HepG2 (cell line): ENCODE results near the gene LRRC15. TPM values are rescaled to one million over a fixed set of nuclear protein-coding genes. Genes with fewer than 3 reads are reported as not detected.

Experiments
- ATAC-seq: fragments of 200-7000 bp; cut with Tn5 transposase; 3 replicates; pipeline ENCODE4 v1.9.1; 2020; ENCODE audit warnings: mild to moderate bottlenecking, moderate library complexity
- BruUV-seq: library from RNA; stranded (reverse); fragments of 400-500 nt; replicated peaks from 2 replicates; lab custom pipeline; 2021; lab: Mats Ljungman, UMichigan
- CTCF ChIA-PET: fragments of 300-600 bp; formaldehyde crosslinking; extraction: SDS; loops from one replicate; lab custom pipeline; 2021; ENCODE audit warnings: low total read pairs, inconsistent platforms, low intra/inter-chr PET ratio; lab: Yijun Ruan, JAX
- POLR2A ChIA-PET: fragments of 350-600 bp; sonication (Branson Sonifier 250); formaldehyde crosslinking; loops from one replicate; lab custom pipeline; 2020; ENCODE audit warnings: antibody characterized with exemption, inconsistent platforms; lab: Yijun Ruan, JAX
- DNase-seq: peaks from one replicate; pipeline ENCODE4 v3.0.0-alpha.2; 2015; ENCODE audit warnings: low spot score
- FAIRE-seq: peaks from 3 replicates; lab custom pipeline; 2011; peaks lifted over from hg19 to GRCh38; lab: Jason Lieb, UNC
- H2AFZ ChIP-seq: one replicate; pipeline ENCODE4 v1.6.1; 2011; ENCODE audit warnings: low read length, inconsistent platforms
- H3K27ac ChIP-seq: fragments of 300-600 bp; 3 replicates; pipeline ENCODE4 v1.8.0; 2011; ENCODE audit warnings: mixed run types, mild to moderate bottlenecking, mixed read lengths, low read length, inconsistent platforms; ENCODE audit not compliant: insufficient read depth; ENCODE audit errors: extremely low read length
- H3K27me3 ChIP-seq, 2 experiments: fragments of 200-600 bp in 1 of 2; 2 replicates in 1 of 2; 3 replicates in 1 of 2; pipeline versions ENCODE4 v1.6.0 to v1.8.0; 2011; ENCODE audit warnings: low read length in 2 of 2, mild to moderate bottlenecking in 2 of 2, moderate library complexity in 2 of 2, inconsistent platforms in 1 of 2; ENCODE audit not compliant: insufficient read depth in 2 of 2, control insufficient read depth in 1 of 2
- H3K36me3 ChIP-seq, 2 experiments: fragments of 200-600 bp in 1 of 2; replicated peaks in 1 of 2; 2 replicates in 1 of 2; 3 replicates in 1 of 2; pipeline versions ENCODE4 v1.5.1 to v1.8.0; 2011; ENCODE audit warnings: low read length in 2 of 2, inconsistent platforms in 1 of 2; ENCODE audit not compliant: insufficient read depth in 2 of 2, control insufficient read depth in 1 of 2
- H3K4me1 ChIP-seq: 2 replicates; pipeline ENCODE4 v1.5.1; 2012; ENCODE audit warnings: low read length, inconsistent platforms; ENCODE audit not compliant: insufficient read depth
- H3K4me2 ChIP-seq: 2 replicates; pipeline ENCODE4 v1.6.0; 2011; ENCODE audit warnings: low read depth, low read length, inconsistent platforms
- H3K4me3 ChIP-seq, 3 experiments: fragments of 200-600 bp in 1 of 3; sonication (generic), shearing (Covaris generic) in 1 of 3; replicated peaks in 1 of 3; 2 replicates each; pipeline ENCODE4 v1.5.1; 2011 to 2016; ENCODE audit warnings: low read length in 3 of 3, inconsistent platforms in 2 of 3, low read depth in 2 of 3, mild to moderate bottlenecking in 2 of 3, control low read depth in 1 of 3, mixed read lengths in 1 of 3; ENCODE audit not compliant: insufficient read depth in 1 of 3
- H3K79me2 ChIP-seq: one replicate; pipeline ENCODE4 v1.6.1; 2011; ENCODE audit warnings: low read length, inconsistent platforms; ENCODE audit not compliant: insufficient read depth
- H3K9ac ChIP-seq: 2 replicates; pipeline ENCODE4 v1.6.0; 2011; ENCODE audit warnings: mild to moderate bottlenecking, low read depth, low read length, inconsistent platforms; ENCODE audit not compliant: insufficient read depth
- H3K9me3 ChIP-seq: 2 replicates; pipeline ENCODE4 v1.5.1; 2012; ENCODE audit warnings: mild to moderate bottlenecking, low read length
- H4K20me1 ChIP-seq: 2 replicates; pipeline ENCODE4 v1.6.0; 2011; ENCODE audit warnings: inconsistent platforms, mild to moderate bottlenecking, low read length, moderate library complexity; ENCODE audit not compliant: insufficient read depth
- ASH2L ChIP-seq: fragments of 300-600, 200-600 bp; sonication (generic); IDR thresholded peaks from 2 replicates; pipeline ENCODE4 v1.7.0; 2017; ENCODE audit warnings: low read depth, mild to moderate bottlenecking, moderate library complexity, mixed read lengths, low read length; ENCODE audit not compliant: insufficient read length
- CCDC6 ChIP-seq: sonication (generic); formaldehyde crosslinking; IDR thresholded peaks from 2 replicates; pipeline ENCODE4 v1.8.1; 2022; ENCODE audit warnings: mild to moderate bottlenecking, missing genetic modification reagents, moderate library complexity
- GFI1 ChIP-seq: sonication (generic); formaldehyde crosslinking; IDR thresholded peaks from 2 replicates; pipeline ENCODE4 v1.5.0; 2020; ENCODE audit warnings: missing genetic modification reagents, mild to moderate bottlenecking, borderline replicate concordance
- HNF4G ChIP-seq, 2 experiments: sonication (generic) in 1 of 2; formaldehyde crosslinking in 1 of 2; IDR thresholded peaks; 2 replicates each; pipeline versions ENCODE4 v1.4.0 to v1.6.1; 2011 to 2020; ENCODE audit warnings: borderline replicate concordance in 2 of 2, low read depth in 2 of 2, mild to moderate bottlenecking in 2 of 2, low read length in 1 of 2, missing genetic modification reagents in 1 of 2, moderate library complexity in 1 of 2
- MIER2 ChIP-seq: IDR thresholded peaks from 2 replicates; pipeline ENCODE4 v1.6.1; 2016; ENCODE audit warnings: missing biosample characterization, missing genetic modification reagents
- NR2C2 ChIP-seq: sonication (generic); formaldehyde crosslinking; IDR thresholded peaks from 2 replicates; pipeline ENCODE4 v1.4.0; 2020; ENCODE audit warnings: missing genetic modification reagents, mild to moderate bottlenecking, moderate library complexity, borderline replicate concordance
- TBX2 ChIP-seq: sonication (generic); formaldehyde crosslinking; IDR thresholded peaks from 2 replicates; pipeline ENCODE4 v1.5.0; 2020; ENCODE audit warnings: missing genetic modification reagents, mild to moderate bottlenecking, borderline replicate concordance
- ZNF547 ChIP-seq: sonication (generic); formaldehyde crosslinking; IDR thresholded peaks from 2 replicates; pipeline ENCODE4 v1.5.1; 2020; ENCODE audit warnings: mild to moderate bottlenecking, missing genetic modification reagents
- ZNF746 ChIP-seq: sonication (generic); formaldehyde crosslinking; IDR thresholded peaks from 2 replicates; pipeline ENCODE4 v1.8.0; 2022; ENCODE audit warnings: mild to moderate bottlenecking, missing genetic modification reagents
- WGBS: methylation state at CpG from one replicate; pipeline ENCODE4 v1.1.6; 2017; ENCODE audit warnings: low lambda C conversion rate; 5-methylcytosine and 5-hydroxymethylcytosine counted together
- in situ Hi-C: cut with HindIII; loops from 2 replicates; pipeline ENCODE4 v1.10.0; 2017; ENCODE audit warnings: low pct_unique_long_range_greater_than_20kb; ENCODE audit not compliant: extremely low pct_ligation_motif_present
- intact Hi-C: fragments of 100-400 bp; cut with micrococcal nuclease; formaldehyde crosslinking; loops from one replicate; pipeline ENCODE4 v1.10.0; 2022; ENCODE audit not compliant: unreplicated experiment
- polyA plus RNA-seq, 8 experiments: library from polyadenylated mRNA; depleted of rRNA in 3 of 8; stranded (reverse) in 7 of 8; unstranded in 1 of 8; fragments of >200 nt; fragmentation: Illumina TruSeq in 4 of 8; extraction: Trizol in 4 of 8; gene quantifications; 2 replicates each; pipeline versions ENCODE4 v1.2.1 to v1.2.3, GENCODE V29; 2011 to 2016; ENCODE audit warnings: low read depth in 4 of 8, missing spikeins in 1 of 8, mixed read lengths in 1 of 8; ENCODE audit not compliant: insufficient read depth in 1 of 8
- total RNA-seq, 5 experiments: library from RNA; depleted of rRNA; stranded (reverse); fragments of >200 nt; fragmentation: Illumina TruSeq; extraction: Trizol; gene quantifications; 2 replicates each; pipeline ENCODE4 v1.2.3, GENCODE V29; 2016; ENCODE audit warnings: low read depth in 1 of 5
- TF ChIP-seq, protein P1 (sequence below), 2 experiments: IDR thresholded peaks; 2 replicates each; pipeline ENCODE4 v1.6.1; 2011 to 2012; ENCODE audit warnings: low read length in 2 of 2, borderline replicate concordance in 1 of 2, low read depth in 1 of 2, mild to moderate bottlenecking in 1 of 2, moderate library complexity in 1 of 2
- TF ChIP-seq, protein P2 (sequence below): sonication (generic); formaldehyde crosslinking; IDR thresholded peaks from 2 replicates; pipeline ENCODE4 v1.4.0; 2020; ENCODE audit warnings: mild to moderate bottlenecking, missing genetic modification reagents
- TF ChIP-seq, protein P3 (sequence below): sonication (generic); formaldehyde crosslinking; IDR thresholded peaks from 2 replicates; pipeline ENCODE4 v1.5.0; 2020; ENCODE audit warnings: mild to moderate bottlenecking, missing genetic modification reagents, borderline replicate concordance

The LRRC15 gene
- total and polyA plus RNA-seq, 2 of the 13 experiments (the other 11 are each of a cell fraction or from before 2014, with no cell fraction given), result not detected

GRCh38 chr3:194396539-194396858 is 27.0 kb upstream of the LRRC15 start:
- POLR2A ChIA-PET, result interaction anchor here (1.2 to 2.0 kb wide), 5 partner anchors 45 to 176 kb away, joined by 3 to 10 read pairs (median 6); partner anchors contain the start of gene CPN2
- FAIRE-seq (no peak), ATAC-seq (peak; percentile 66), DNase-seq (peak; percentile 12)
- Histone ChIP-seq H2AFZ (no peak overlapping the region), H4K20me1 (no peaks in the 10 kb centered on the region), H3K4me2 (peak overlapping the region; percentile 85), H3K27me3 (0 out of 5 replicates have a peak, but pooled peaks cover 0 to 8% of the 10 kb centered on the region in 2 experiments), H3K36me3 (no peaks in the 10 kb centered on the region), H3K9me3 (no peaks in the 10 kb centered on the region), H3K4me1 (peaks cover 29% of the 10 kb centered on the region), H3K4me3 (peak overlapping the region; percentile 35 to 71 (median 56)), H3K27ac (no peak overlapping the region), H3K9ac (peak overlapping the region; percentile 31; the same call in 1 of the 2 replicates), H3K79me2 (no peaks in the 10 kb centered on the region)
- CTCF ChIA-PET, result no interaction called here
- intact Hi-C loops (loop anchor here (5.0 kb wide), 2 partner anchors 44 to 421 kb away; partner anchors contain the start of gene CPN2), in situ Hi-C loops (no loop called here)
- 0% methylated on average over 7 of the region's 13 CpGs for WGBS
- no TSS peak for BruUV-seq
- TF ChIP-seq NR2C2 (CRISPR knock-in tag) (peak; percentile 54; the same call in 1 of the 2 replicates), TBX2 (CRISPR knock-in tag) (no peak), HNF4G (IDR thresholded peaks at IDR 0.05; ENCODE audit: borderline replicate concordance, low read depth, low read length) (peak; percentile 57), HNF4G (CRISPR knock-in tag; IDR thresholded peaks at IDR 0.05; ENCODE audit: borderline replicate concordance, low read depth) (no peak), GFI1 (CRISPR knock-in tag) (0 out of 2 replicates have a peak, but pooled peaks have one; percentile 24), ZNF547 (CRISPR knock-in tag) (no peak), CCDC6 (no peak), ZNF746 (CRISPR knock-in tag) (0 out of 2 replicates have a peak, but pooled peaks have one; percentile 20), MIER2 (CRISPR knock-in tag) (0 out of 2 replicates have a peak, but pooled peaks have one; percentile 17), ASH2L (peak; percentile 39)
- TF ChIP-seq, protein P1, sequence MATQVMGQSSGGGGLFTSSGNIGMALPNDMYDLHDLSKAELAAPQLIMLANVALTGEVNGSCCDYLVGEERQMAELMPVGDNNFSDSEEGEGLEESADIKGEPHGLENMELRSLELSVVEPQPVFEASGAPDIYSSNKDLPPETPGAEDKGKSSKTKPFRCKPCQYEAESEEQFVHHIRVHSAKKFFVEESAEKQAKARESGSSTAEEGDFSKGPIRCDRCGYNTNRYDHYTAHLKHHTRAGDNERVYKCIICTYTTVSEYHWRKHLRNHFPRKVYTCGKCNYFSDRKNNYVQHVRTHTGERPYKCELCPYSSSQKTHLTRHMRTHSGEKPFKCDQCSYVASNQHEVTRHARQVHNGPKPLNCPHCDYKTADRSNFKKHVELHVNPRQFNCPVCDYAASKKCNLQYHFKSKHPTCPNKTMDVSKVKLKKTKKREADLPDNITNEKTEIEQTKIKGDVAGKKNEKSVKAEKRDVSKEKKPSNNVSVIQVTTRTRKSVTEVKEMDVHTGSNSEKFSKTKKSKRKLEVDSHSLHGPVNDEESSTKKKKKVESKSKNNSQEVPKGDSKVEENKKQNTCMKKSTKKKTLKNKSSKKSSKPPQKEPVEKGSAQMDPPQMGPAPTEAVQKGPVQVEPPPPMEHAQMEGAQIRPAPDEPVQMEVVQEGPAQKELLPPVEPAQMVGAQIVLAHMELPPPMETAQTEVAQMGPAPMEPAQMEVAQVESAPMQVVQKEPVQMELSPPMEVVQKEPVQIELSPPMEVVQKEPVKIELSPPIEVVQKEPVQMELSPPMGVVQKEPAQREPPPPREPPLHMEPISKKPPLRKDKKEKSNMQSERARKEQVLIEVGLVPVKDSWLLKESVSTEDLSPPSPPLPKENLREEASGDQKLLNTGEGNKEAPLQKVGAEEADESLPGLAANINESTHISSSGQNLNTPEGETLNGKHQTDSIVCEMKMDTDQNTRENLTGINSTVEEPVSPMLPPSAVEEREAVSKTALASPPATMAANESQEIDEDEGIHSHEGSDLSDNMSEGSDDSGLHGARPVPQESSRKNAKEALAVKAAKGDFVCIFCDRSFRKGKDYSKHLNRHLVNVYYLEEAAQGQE (IDR thresholded peaks at IDR 0.05; ENCODE audit: borderline replicate concordance in 1 of 2, low read depth in 1 of 2, low read length in 2 of 2), result peak in 1 of 2 experiments; percentile 42; a peak in 2 of 4 replicates
- TF ChIP-seq, protein P2, sequence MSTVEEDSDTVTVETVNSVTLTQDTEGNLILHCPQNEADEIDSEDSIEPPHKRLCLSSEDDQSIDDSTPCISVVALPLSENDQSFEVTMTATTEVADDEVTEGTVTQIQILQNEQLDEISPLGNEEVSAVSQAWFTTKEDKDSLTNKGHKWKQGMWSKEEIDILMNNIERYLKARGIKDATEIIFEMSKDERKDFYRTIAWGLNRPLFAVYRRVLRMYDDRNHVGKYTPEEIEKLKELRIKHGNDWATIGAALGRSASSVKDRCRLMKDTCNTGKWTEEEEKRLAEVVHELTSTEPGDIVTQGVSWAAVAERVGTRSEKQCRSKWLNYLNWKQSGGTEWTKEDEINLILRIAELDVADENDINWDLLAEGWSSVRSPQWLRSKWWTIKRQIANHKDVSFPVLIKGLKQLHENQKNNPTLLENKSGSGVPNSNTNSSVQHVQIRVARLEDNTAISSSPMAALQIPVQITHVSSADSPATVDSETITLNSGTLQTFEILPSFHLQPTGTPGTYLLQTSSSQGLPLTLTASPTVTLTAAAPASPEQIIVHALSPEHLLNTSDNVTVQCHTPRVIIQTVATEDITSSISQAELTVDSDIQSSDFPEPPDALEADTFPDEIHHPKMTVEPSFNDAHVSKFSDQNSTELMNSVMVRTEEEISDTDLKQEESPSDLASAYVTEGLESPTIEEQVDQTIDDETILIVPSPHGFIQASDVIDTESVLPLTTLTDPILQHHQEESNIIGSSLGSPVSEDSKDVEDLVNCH, result no peak
- TF ChIP-seq, protein P3, sequence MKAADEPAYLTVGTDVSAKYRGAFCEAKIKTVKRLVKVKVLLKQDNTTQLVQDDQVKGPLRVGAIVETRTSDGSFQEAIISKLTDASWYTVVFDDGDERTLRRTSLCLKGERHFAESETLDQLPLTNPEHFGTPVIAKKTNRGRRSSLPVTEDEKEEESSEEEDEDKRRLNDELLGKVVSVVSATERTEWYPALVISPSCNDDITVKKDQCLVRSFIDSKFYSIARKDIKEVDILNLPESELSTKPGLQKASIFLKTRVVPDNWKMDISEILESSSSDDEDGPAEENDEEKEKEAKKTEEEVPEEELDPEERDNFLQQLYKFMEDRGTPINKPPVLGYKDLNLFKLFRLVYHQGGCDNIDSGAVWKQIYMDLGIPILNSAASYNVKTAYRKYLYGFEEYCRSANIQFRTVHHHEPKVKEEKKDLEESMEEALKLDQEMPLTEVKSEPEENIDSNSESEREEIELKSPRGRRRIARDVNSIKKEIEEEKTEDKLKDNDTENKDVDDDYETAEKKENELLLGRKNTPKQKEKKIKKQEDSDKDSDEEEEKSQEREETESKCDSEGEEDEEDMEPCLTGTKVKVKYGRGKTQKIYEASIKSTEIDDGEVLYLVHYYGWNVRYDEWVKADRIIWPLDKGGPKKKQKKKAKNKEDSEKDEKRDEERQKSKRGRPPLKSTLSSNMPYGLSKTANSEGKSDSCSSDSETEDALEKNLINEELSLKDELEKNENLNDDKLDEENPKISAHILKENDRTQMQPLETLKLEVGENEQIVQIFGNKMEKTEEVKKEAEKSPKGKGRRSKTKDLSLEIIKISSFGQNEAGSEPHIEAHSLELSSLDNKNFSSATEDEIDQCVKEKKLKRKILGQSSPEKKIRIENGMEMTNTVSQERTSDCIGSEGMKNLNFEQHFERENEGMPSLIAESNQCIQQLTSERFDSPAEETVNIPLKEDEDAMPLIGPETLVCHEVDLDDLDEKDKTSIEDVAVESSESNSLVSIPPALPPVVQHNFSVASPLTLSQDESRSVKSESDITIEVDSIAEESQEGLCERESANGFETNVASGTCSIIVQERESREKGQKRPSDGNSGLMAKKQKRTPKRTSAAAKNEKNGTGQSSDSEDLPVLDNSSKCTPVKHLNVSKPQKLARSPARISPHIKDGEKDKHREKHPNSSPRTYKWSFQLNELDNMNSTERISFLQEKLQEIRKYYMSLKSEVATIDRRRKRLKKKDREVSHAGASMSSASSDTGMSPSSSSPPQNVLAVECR (CRISPR knock-in tag), result 0 out of 2 replicates have a peak, but pooled peaks have one; percentile 10
